ENCODE results near the gene ZCCHC13. TPM values are rescaled to one million over a fixed set of nuclear protein-coding genes. Genes with fewer than 3 reads are reported as not detected.
"Not testable (repeated sequence)": the region's sequence is repeated elsewhere in the genome, so short reads cannot be mapped to it uniquely, and the experiment has no call there.

Gene ZCCHC13
- not detected for polyA plus RNA-seq (ENCODE audit: insufficient read length)
- long read RNA-seq, donor 1 = 0 reads
- long read RNA-seq, donor 2 = 0 reads
- long read RNA-seq, donor 3 = 0 reads
- long read RNA-seq, donor 4 = 0 reads
- long read RNA-seq, donor 5 = 0 reads
- long read RNA-seq, donor 6 = 0 reads
- long read RNA-seq, donor 7 = 0 reads
- long read RNA-seq, donor 8 = 0 reads

- DNase-seq = no peak
These were observed at the start of gene ZCCHC13 for GRCh38 chrX:74304016-74304415. Gene ZCCHC13 (plus strand): TSS chrX:74304180. CDS start chrX:74304267, 87 bp downstream.

- DNase-seq = not testable (repeated sequence)
These were observed 45.9 kb upstream of the ZCCHC13 start for GRCh38 chrX:74258111-74258510.

GRCh38 chrX:74259885-74260491 is 44.0 kb upstream of the ZCCHC13 start:
- DNase-seq = no peak

- DNase-seq = no peak
These were observed 41.3 kb upstream of the ZCCHC13 start for GRCh38 chrX:74262452-74263209.

- DNase-seq = no peak
These were observed 33.6 kb upstream of the ZCCHC13 start for GRCh38 chrX:74270393-74270792.

- no peak for DNase-seq
These were observed 31.8 kb upstream of the ZCCHC13 start for GRCh38 chrX:74272230-74272629.

- DNase-seq = no peak
These were observed 29.5 kb upstream of the ZCCHC13 start for GRCh38 chrX:74274516-74274915.

GRCh38 chrX:74277320-74277719 is 26.7 kb upstream of the ZCCHC13 start:
- DNase-seq = no peak

- DNase-seq = no peak
These were observed 26.1 kb upstream of the ZCCHC13 start for GRCh38 chrX:74277846-74278245.

- DNase-seq = no peak
These were observed 23.2 kb upstream of the ZCCHC13 start for GRCh38 chrX:74280759-74281158.

GRCh38 chrX:74284391-74284952 is 19.5 kb upstream of the ZCCHC13 start:
- DNase-seq = no peak

GRCh38 chrX:74286950-74287740 is 16.8 kb upstream of the ZCCHC13 start:
- no peak for DNase-seq

- DNase-seq = peak; percentile 28
These were observed 12.4 kb upstream of the ZCCHC13 start for GRCh38 chrX:74291577-74291963.

- peak; percentile 89 for DNase-seq
These were observed 11.8 kb upstream of the ZCCHC13 start for GRCh38 chrX:74291964-74292807.

- DNase-seq = no peak
These were observed 11.2 kb upstream of the ZCCHC13 start for GRCh38 chrX:74292808-74293123.

GRCh38 chrX:74293343-74293946 is 10.5 kb upstream of the ZCCHC13 start:
- DNase-seq = peak; percentile 57

GRCh38 chrX:74295101-74295500 is 8.9 kb upstream of the ZCCHC13 start:
- DNase-seq = no peak

- DNase-seq = no peak
These were observed 6.2 kb upstream of the ZCCHC13 start for GRCh38 chrX:74297766-74298165.

- DNase-seq = no peak
These were observed 3.1 kb upstream of the ZCCHC13 start for GRCh38 chrX:74300869-74301268.

- no peak for DNase-seq
These were observed 14.7 kb downstream of the ZCCHC13 start for GRCh38 chrX:74318672-74319071.

- not testable (repeated sequence) for DNase-seq
These were observed 15.3 kb downstream of the ZCCHC13 start for GRCh38 chrX:74319321-74319720.
